NCI-H1694 treated with DMSO at 0.1 percent for 48 hours (cell line): Measurements from ENCODE around the gene ERC2.

Experiments used
- DNase-seq: peaks from one replicate; lab custom pipeline; 2025; lab: John Stamatoyannopoulos, UW

Gene ERC2

GRCh38 chr3:55620351-55621025 is 847.8 kb downstream of the ERC2 start:
- DNase-seq: no peak

DNA sequence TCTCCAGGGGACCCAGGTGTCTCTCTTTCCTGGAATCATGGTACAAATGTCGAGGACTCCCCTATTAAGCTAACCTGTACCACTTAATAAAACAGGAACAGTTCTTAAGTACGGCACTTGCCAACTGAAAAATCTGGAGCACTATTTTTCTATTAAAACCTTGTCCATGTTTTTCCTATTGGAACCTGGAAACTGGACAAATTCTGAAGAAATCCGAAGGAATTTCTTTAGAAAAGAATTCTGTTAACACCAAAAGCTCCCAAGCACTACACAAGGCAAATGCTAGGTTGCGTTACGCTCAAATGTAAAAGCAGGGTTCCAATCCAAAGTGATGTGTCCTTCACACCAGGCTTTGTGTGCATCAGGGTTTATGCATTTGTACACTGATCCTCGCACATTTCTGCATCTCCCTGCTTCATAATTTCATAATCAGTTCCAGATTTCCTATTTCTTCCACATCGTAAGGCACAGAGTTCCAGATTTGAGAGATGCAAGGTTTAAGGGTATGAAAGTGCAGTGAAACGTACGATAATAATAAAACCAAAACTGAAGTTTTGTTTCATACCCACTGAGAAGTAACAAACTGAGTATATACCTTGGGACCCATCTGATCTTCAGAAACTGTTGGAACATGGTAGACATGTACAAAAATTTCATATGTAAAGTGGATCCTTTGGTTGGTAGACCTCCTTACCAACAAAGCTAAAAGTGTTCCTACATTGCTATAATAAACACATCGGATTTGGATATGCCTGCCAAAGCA is 849.0 kb downstream of the ERC2 start:
- no peak for DNase-seq

DNA sequence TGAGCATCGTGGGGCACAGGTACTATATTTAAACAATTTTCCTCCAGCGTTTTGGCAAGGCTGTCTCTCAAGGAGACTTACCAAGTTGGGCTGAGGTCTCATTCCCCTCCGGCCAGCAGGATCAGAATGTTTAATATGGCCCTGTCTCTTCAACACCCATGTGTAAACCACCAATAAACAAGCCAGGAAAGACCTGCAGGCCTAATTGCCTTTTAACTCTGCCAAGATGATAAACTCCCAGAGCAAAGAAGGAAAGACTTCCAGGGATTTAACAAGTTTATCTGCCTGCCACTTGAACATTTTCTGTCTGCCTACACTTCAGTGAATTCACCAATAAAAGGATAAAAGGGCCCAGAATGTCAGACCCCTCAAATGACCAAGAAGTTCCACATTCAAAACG is 850.9 kb downstream of the ERC2 start:
- no peak for DNase-seq

DNA sequence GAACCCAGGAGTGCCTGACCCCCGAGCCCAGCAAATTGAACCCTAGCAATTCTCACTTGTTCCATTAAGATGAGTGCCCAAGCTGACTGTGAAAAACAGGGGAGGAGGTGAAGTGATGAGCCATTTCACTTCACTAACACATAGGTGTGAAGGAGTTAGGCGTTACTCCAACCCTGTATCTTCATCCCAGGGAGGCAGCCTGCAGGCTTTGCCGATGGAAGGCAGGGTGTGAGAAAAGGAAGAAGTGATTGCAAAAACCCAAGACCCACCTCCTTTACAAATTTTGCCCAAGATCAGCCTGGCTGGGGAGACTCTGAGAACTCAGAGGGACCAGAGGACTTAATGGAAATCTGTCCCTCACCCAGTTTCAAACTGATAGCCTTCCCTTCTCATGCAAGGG is 851.5 kb downstream of the ERC2 start:
- DNase-seq: no peak

- no peak for DNase-seq
These were observed 852.5 kb downstream of the ERC2 start for GRCh38 chr3:55615694-55616295.

DNA sequence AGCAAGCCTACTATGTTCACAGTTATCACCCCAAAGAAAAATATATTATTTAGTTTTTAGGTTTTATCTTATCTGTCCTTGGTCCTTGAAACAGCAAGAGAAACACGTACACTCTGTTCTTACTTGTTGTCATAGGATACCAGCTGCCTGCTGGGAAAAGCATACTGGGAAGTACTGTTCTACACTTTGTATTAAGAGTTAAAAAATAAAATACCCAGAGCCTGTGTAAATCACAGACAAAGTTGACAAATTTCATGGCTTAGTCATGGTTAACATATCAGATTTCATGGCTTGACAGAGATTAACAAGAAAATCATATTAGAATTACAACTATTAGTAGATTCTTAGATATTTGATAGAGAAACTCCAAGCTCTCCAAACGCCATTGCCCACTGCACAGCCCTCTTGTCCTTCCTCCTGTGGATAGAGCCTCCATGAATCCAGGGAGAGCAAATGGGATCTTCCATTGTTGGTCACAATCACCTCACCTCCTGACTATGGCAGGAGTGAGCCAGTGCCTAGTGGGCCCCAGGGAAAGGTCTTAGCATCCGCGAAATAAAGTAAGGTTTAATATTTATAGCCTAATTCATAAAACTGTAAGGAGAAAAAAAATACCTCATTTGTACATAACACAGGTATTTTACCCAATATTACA is 853.1 kb downstream of the ERC2 start:
- no peak for DNase-seq

DNA sequence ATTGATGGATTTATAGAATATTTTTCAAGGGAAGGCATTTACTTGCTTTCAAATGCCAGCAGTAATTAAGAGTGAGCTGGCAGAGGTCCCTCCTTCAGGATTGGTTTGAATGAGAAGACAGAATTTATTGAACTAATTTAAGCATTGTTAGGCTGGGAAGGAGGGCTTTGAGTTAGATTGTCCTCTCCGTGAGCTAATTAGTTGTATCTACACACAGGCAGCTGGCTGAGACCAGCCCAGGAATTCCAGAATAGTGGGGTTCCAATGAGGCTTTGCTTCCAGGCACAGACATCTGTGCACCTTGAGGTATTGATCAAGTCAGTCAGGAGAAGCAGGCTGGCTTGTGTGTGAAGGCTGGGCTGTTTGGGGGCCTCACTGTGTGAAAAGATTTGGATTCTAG is 857.1 kb downstream of the ERC2 start:
- no peak for DNase-seq

DNA sequence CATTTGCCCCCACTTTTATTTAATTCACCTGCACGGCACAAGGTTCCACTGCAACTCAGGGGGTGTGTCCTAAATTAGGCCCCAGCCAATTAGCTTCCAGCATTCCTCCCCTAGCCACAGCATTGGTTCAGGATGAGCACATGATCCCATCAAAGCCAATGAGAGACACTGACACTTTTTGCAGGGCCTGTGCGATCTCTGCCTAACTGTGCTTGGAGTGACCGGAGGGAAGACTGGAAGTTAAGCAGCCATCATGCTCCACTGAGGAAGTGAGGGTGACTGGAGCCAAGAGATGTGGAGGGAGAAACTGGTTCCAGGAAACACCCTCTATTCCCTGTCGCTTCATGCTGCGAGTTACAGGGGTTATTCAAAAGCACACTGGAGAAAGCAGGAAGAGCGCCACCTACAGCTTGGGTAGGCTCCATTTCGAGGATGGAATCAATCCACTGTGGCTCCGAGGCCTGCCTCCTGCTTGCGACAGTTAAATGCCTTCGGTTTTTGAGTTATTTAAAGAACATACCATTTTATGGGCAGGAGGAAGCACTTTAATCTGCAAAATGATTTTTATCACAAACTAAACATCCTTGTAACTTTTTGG is 858.9 kb downstream of the ERC2 start:
- DNase-seq: no peak

DNA sequence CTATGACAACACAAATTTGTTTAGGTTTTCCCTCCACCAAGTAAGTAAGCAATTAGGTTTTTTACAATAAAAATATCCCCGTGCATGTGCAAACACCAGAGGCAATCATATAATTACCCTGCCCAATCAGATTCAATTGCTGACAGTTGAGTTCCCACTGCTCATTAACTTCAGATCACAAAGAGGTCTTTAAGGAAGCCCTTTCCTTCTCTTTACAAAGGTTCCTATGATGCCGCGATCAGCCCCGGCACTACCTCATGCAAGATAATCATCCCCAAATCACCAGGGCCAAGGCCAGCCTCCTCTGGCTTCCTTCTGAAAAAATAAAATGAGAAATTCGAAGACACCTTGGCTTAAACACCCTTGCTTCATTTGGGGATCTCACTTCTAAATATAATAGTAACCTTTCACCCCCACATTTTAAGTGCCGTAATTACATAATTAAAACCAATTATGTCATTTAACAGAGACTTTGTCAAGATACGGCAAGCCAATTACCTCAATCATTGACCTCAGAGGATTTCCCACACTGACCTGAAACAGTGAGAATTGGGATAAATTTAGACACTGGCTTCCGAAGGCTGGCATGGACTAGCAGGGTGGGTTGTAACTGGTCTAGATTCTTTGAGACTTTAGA is 859.8 kb downstream of the ERC2 start:
- no peak for DNase-seq

GRCh38 chr3:55607844-55608243 is 860.4 kb downstream of the ERC2 start:
- no peak for DNase-seq

DNA sequence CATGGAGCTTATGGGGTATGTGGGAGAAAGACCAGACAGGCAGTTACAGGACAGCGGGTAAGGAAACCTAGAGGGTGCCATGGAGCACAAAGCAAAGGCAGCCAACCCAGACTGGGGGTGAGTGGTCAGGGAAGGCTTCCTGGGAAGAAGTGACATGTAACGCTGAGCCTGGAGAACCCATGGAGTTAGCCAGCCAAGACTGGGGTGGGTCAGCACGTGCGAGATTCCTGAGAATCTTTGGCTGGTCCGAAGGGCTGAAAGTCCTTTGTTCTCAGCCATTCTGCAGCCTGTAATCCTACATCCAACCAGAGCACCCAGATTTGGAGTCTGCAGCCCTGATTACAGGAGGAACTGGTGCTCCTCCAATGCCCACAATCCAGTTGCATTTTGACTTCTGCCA is 861.1 kb downstream of the ERC2 start:
- no peak for DNase-seq

GRCh38 chr3:55605443-55606236 is 862.6 kb downstream of the ERC2 start:
- DNase-seq: no peak

GRCh38 chr3:55604846-55605245 is 863.4 kb downstream of the ERC2 start:
- no peak for DNase-seq

- DNase-seq: no peak
These were observed 863.9 kb downstream of the ERC2 start for GRCh38 chr3:55604402-55604801.

- no peak for DNase-seq
These were observed 866.7 kb downstream of the ERC2 start for GRCh38 chr3:55601366-55602080.

GRCh38 chr3:55598224-55598623 is 870.0 kb downstream of the ERC2 start:
- no peak for DNase-seq

DNA sequence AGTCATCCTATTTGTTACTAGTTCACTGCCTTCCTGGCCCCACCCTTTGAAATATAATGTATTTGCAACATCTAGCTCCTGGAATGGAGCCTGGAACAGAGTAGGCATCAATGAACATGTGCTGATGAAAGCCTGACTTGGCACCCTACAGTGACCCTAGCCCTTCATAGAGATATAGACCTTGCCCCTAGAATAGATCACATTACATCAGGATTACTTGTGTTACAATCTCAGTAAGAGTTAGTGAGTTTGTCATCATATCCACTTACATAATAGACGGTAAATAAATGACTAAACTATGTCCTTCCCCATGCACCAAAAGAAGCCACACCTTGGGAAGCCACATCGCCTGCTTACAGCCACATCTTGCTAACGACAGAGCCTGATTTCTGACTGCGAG is 870.6 kb downstream of the ERC2 start:
- DNase-seq: no peak

DNA sequence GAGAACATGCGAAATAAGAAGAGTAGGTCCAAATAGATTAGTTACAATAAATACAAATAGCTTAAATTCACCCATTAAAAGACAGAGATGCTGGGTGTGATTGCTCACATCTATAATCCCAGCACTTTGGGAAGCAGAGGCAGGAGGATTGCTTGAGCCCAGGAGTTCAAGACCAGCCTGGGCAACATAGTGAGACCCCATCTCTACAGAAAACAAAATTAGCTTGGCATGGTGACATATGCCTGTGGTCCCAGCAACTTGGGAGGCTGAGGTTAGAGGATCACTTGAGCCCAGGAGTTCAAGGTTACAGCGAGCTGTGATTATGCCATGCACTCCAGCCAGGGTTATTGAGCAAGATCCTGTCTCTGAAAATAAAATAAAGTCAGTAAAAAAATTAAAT is 872.1 kb downstream of the ERC2 start:
- no peak for DNase-seq

- no peak for DNase-seq
These were observed 872.8 kb downstream of the ERC2 start for GRCh38 chr3:55595420-55595819.

- DNase-seq: no peak
These were observed 875.7 kb downstream of the ERC2 start for GRCh38 chr3:55592572-55592971.
